CD14-positive monocyte (primary cell): ENCODE results near the gene MEGF6. TPM values are rescaled to one million over a fixed set of nuclear protein-coding genes. Genes with fewer than 3 reads are reported as not detected.
A peak's percentile ranks its signal among the peaks of the same experiment; 100 is the strongest.

Experiments
- DNase-seq, 3 donors: peaks; one replicate each; pipeline ENCODE4 v3.0.0-alpha.2; 2011 to 2022
- H2AFZ ChIP-seq: 2 replicates; pipeline ENCODE4 v1.6.0; 2012; ENCODE audit warnings: mild to moderate bottlenecking, low read depth, low read length, inconsistent platforms; ENCODE audit not compliant: insufficient read depth, poor library complexity, severe bottlenecking
- H3K27ac ChIP-seq, 2 donors: 1 replicate in 1 of 2; 2 replicates in 1 of 2; pipeline ENCODE4 v1.5.1; 2012 to 2013; ENCODE audit warnings: low read length in 2 of 2, control low read depth in 1 of 2, inconsistent platforms in 1 of 2, low read depth in 1 of 2, mild to moderate bottlenecking in 1 of 2
- H3K27me3 ChIP-seq, 2 donors: one replicate each; pipeline versions ENCODE4 v1.6.0 to v1.6.1; 2011 to 2013; ENCODE audit warnings: low read length in 2 of 2; ENCODE audit not compliant: control insufficient read depth in 2 of 2, insufficient read depth in 2 of 2
- H3K36me3 ChIP-seq, 2 donors: replicated peaks in 1 of 2; 1 replicate in 1 of 2; 2 replicates in 1 of 2; pipeline versions ENCODE4 v1.5.1 to v1.6.1; 2012 to 2013; ENCODE audit warnings: low read length in 2 of 2, control low read depth in 1 of 2, inconsistent platforms in 1 of 2, mild to moderate bottlenecking in 1 of 2; ENCODE audit not compliant: insufficient read depth in 2 of 2, control insufficient read depth in 1 of 2
- H3K4me1 ChIP-seq, 2 donors: 1 replicate in 1 of 2; 2 replicates in 1 of 2; pipeline versions ENCODE4 v1.5.1 to v1.6.1; 2012 to 2013; ENCODE audit warnings: low read length in 2 of 2, control low read depth in 1 of 2, inconsistent platforms in 1 of 2, mild to moderate bottlenecking in 1 of 2, moderate library complexity in 1 of 2; ENCODE audit not compliant: insufficient read depth in 2 of 2, control insufficient read depth in 1 of 2
- H3K4me2 ChIP-seq: replicated peaks from 2 replicates; pipeline ENCODE3; 2012; ENCODE audit warnings: low read length, moderate library complexity, mild to moderate bottlenecking; ENCODE audit not compliant: poor library complexity, severe bottlenecking; ENCODE audit errors: extremely low read depth
- H3K4me3 ChIP-seq, 3 experiments: fragments of 200-600 bp in 1 of 3; sonication (generic) in 1 of 3; replicated peaks in 1 of 3; 1 replicate in 2 of 3; 2 replicates in 1 of 3; pipeline ENCODE4 v1.5.1; 2011 to 2013; ENCODE audit warnings: low read length in 3 of 3, mild to moderate bottlenecking in 3 of 3, control low read depth in 2 of 3, low read depth in 2 of 3, inconsistent platforms in 1 of 3, moderate library complexity in 1 of 3
- H3K79me2 ChIP-seq: 2 replicates; pipeline ENCODE4 v1.6.0; 2012; ENCODE audit warnings: mild to moderate bottlenecking, control low read depth, inconsistent platforms, low read length, moderate library complexity; ENCODE audit not compliant: insufficient read depth
- H3K9ac ChIP-seq: 2 replicates; pipeline ENCODE4 v1.6.0; 2017; ENCODE audit warnings: low read length, mild to moderate bottlenecking; ENCODE audit not compliant: insufficient read depth, poor library complexity, severe bottlenecking
- H3K9me3 ChIP-seq, 2 donors: replicated peaks in 1 of 2; 1 replicate in 1 of 2; 2 replicates in 1 of 2; pipeline versions ENCODE4 v1.5.1 to v1.6.1; 2012 to 2013; ENCODE audit warnings: low read length in 2 of 2, control low read depth in 1 of 2; ENCODE audit not compliant: control insufficient read depth in 1 of 2, insufficient read depth in 1 of 2
- H4K20me1 ChIP-seq: 2 replicates; pipeline ENCODE4 v1.6.0; 2012; ENCODE audit warnings: mild to moderate bottlenecking, low read length, control low read depth, moderate library complexity; ENCODE audit not compliant: insufficient read depth
- H3K27ac Mint-ChIP-seq, 7 donors: one replicate each; pipeline ENCODE4 v1.8.0; 2020; ENCODE audit warnings: mild to moderate bottlenecking in 7 of 7, mixed read lengths in 7 of 7, moderate library complexity in 6 of 7, inconsistent platforms in 2 of 7
- H3K27me3 Mint-ChIP-seq, 3 donors: one replicate each; pipeline ENCODE4 v1.8.0; 2021 to 2022; ENCODE audit warnings: low read depth in 3 of 3, mild to moderate bottlenecking in 3 of 3, mixed read lengths in 3 of 3, moderate library complexity in 3 of 3, inconsistent platforms in 1 of 3
- H3K36me3 Mint-ChIP-seq, 2 donors: one replicate each; pipeline ENCODE4 v1.8.0; 2020; ENCODE audit warnings: mixed read lengths in 2 of 2, inconsistent platforms in 1 of 2, mild to moderate bottlenecking in 1 of 2
- H3K4me1 Mint-ChIP-seq: one replicate; pipeline ENCODE4 v1.8.0; 2020; ENCODE audit warnings: mild to moderate bottlenecking, mixed read lengths
- H3K4me3 Mint-ChIP-seq, 2 donors: one replicate each; pipeline ENCODE4 v1.8.0; 2020; ENCODE audit warnings: mild to moderate bottlenecking in 2 of 2, mixed read lengths in 2 of 2, moderate library complexity in 1 of 2
- H3K9me3 Mint-ChIP-seq, 7 donors: one replicate each; pipeline ENCODE4 v1.8.0; 2020 to 2022; ENCODE audit warnings: mixed read lengths in 7 of 7, mild to moderate bottlenecking in 6 of 7, moderate library complexity in 6 of 7, inconsistent platforms in 2 of 7
- CTCF ChIP-seq: fragments of 200-600 bp; IDR thresholded peaks from one replicate; pipeline ENCODE4 v1.8.0; 2022; ENCODE audit warnings: antibody characterized with exemption, mild to moderate bottlenecking
- WGBS: methylation state at CpG from one replicate; pipeline ENCODE4 v1.1.5; 2013; ENCODE audit warnings: missing lambda C conversion rate; ENCODE audit not compliant: insufficient coverage; 5-methylcytosine and 5-hydroxymethylcytosine counted together
- intact Hi-C, 2 donors: fragments of 100-400 bp; cut with micrococcal nuclease; formaldehyde crosslinking; loops; one replicate each; pipeline versions ENCODE4 v1.15.0 to v1.15.1; 2023
- polyA plus RNA-seq, 3 donors: library from polyadenylated mRNA; depleted of rRNA in 1 of 3; unstranded in 2 of 3; stranded (reverse) in 1 of 3; fragments of 300-500 nt in 2 of 3; fragments of >200 nt in 1 of 3; fragmentation: Illumina TruSeq in 2 of 3; gene quantifications; 1 replicate in 2 of 3; 2 replicates in 1 of 3; pipeline ENCODE4 v1.2.3, GENCODE V29; 2012 to 2021

The MEGF6 gene
- polyA plus RNA-seq, 3 donors, result 0.39 to 3.8 (median 1.2) TPM

DNA sequence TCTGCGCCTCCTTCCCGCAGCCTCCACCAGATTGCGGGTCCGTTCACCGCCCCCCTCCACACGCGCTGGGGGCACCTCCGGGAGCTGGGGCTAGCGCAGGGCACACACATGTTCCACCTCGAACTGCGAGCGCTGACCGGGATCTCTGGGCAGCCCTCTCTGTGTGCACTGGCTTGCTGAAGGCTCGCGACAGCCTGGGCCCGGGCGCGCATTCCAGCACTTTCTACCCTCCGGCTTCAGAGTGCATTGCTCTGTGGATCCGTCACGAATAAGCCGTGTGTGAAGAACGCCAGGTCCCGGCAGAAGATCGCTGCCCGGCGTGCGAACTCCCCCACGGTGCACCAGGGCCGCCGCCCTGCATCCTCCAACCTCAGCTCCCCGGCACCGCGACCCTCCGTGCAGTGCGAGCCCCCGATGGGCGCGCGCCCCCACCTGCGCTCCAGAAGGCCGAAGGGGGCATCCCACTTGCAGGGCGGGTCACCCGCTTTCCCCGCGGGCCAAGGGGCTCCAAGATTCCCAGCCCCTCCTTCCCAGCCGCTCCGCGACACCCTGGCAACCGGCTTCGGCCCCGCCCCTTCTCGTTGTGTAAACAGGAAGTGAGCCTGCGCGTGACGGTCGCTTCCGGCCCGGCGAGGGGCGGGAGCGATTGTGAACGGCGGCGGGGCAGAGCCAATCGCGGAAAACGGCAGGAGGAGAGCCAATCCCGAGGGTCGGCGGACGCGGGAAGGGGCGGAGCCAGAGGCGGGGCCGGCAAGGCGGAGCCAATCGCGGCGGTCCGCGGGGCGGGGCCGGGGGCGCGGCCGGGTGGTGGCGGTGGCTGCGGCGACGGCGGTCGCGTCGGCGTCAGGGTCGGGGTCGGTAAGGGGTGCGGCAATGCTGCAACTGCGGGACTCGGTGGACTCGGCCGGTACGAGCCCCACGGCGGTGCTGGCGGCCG, 13.2 kb upstream of the MEGF6 start, which contains the start of gene TPRG1L:
TSS of gene TPRG1L (plus strand) at position 816 of the 937 bp plus-strand sequence. CDS start at position 874, 58 bp downstream.
- H3K4me1 Mint-ChIP-seq, result peaks cover 40% of the 10 kb centered on the region
- peaks cover 23 to 24% of the 10 kb centered on the region in 2 donors for H3K36me3 ChIP-seq
- H3K27ac Mint-ChIP-seq, result peak within 1 kb of the TSS; percentile 31 to 90 (median 82)
- no peaks in the 10 kb centered on the region for H3K27me3 ChIP-seq
- peak within 1 kb of the TSS; percentile 67 to 99 (median 69) for H3K4me3 ChIP-seq
- H3K36me3 Mint-ChIP-seq, result peaks cover 29 to 40% of the 10 kb centered on the region in 2 donors
- peak within 1 kb of the TSS in 1 of 2 donors; percentile 74 for H3K27ac ChIP-seq
- TF ChIP-seq CTCF, result no peak
- peak; percentile 96 to 97 (median 96) for DNase-seq
- H3K9me3 ChIP-seq, result no peaks in the 10 kb centered on the region
- H2AFZ ChIP-seq, result peak within 1 kb of the TSS; percentile 97
- H4K20me1 ChIP-seq, result peaks cover 17% of the 10 kb centered on the region
- WGBS, result under 1% methylated on average over 102 of the region's 108 CpGs
- peak within 1 kb of the TSS; percentile 100 for H3K4me2 ChIP-seq
- H3K79me2 ChIP-seq, result peaks cover 19% of the 10 kb centered on the region
- intact Hi-C loops, result loop anchor here (1.0 to 10.0 kb wide), 4 partner anchors 25 to 280 kb away; partner anchors contain the start of genes C1orf174 (in 2 of the 2) and SMIM1 (in 1 of the 2)
- H3K4me1 ChIP-seq, result peaks cover 27 to 35% of the 10 kb centered on the region in 2 donors
- H3K27me3 Mint-ChIP-seq, result peaks cover 0 to 16% (median 1%) of the 10 kb centered on the region in 3 donors
- H3K9me3 Mint-ChIP-seq, result peaks cover 0 to 1% (median 0%) of the 10 kb centered on the region in 7 donors
- H3K9ac ChIP-seq, result peak within 1 kb of the TSS; percentile 70
- peak within 1 kb of the TSS; percentile 92 to 94 for H3K4me3 Mint-ChIP-seq
